Heart left ventricle (tissue), 16 donors: ENCODE results near the gene SOX6. TPM values are rescaled to one million over a fixed set of nuclear protein-coding genes. Genes with fewer than 3 reads are reported as not detected.
"Not testable (repeated sequence)": the region's sequence is repeated elsewhere in the genome, so short reads cannot be mapped to it uniquely, and the experiment has no call there.

Source experiments
- ATAC-seq, 4 donors: fragments of 200-7000 bp; cut with Tn5 transposase; one replicate each; pipeline ENCODE4 v1.9.1; 2020 to 2022; ENCODE audit warnings: moderate library complexity in 4 of 4, mild to moderate bottlenecking in 3 of 4, moderate number of reproducible peaks in 1 of 4
- DNase-seq, 5 donors: peaks; one replicate each; pipeline ENCODE4 v3.0.0-alpha.2; 2020
- H3K27ac ChIP-seq, 12 donors: fragments of 200-600 bp; sonication (generic) in 4 of 12; one replicate each; pipeline versions ENCODE4 v1.5.0 to v1.8.0; 2016 to 2022; ENCODE audit warnings: mild to moderate bottlenecking in 2 of 12
- H3K27me3 ChIP-seq, 9 donors: fragments of 200-600 bp; sonication (generic) in 2 of 9; one replicate each; pipeline versions ENCODE4 v1.5.1 to v1.8.0; 2016 to 2022; ENCODE audit warnings: mild to moderate bottlenecking in 3 of 9
- H3K36me3 ChIP-seq, 9 donors: fragments of 200-600 bp; sonication (generic) in 2 of 9; one replicate each; pipeline versions ENCODE4 v1.5.0 to v1.8.0; 2018 to 2022; ENCODE audit warnings: mild to moderate bottlenecking in 2 of 9
- H3K4me1 ChIP-seq, 12 donors: fragments of 200-600 bp; sonication (generic) in 4 of 12; one replicate each; pipeline versions ENCODE4 v1.5.0 to v1.8.0; 2016 to 2022; ENCODE audit warnings: mild to moderate bottlenecking in 3 of 12
- H3K4me3 ChIP-seq, 12 donors: fragments of 200-600 bp; sonication (generic) in 4 of 12; one replicate each; pipeline versions ENCODE4 v1.5.0 to v1.8.0; 2017 to 2022; ENCODE audit warnings: mild to moderate bottlenecking in 9 of 12, moderate library complexity in 4 of 12
- H3K9me3 ChIP-seq, 12 donors: fragments of 200-600 bp; sonication (generic) in 4 of 12; one replicate each; pipeline versions ENCODE4 v1.5.0 to v1.8.0; 2016 to 2022; ENCODE audit warnings: mild to moderate bottlenecking in 1 of 12
- CTCF ChIP-seq, 12 donors: fragments of 200-600 bp; sonication (generic) in 4 of 12; IDR thresholded peaks; one replicate each; pipeline versions ENCODE4 v1.5.0 to v1.8.0; 2018 to 2022; ENCODE audit warnings: antibody characterized with exemption in 12 of 12, mild to moderate bottlenecking in 5 of 12
- POLR2A ChIP-seq, 2 donors: fragments of 450-650 bp; IDR thresholded peaks; one replicate each; pipeline ENCODE4 v1.6.1; 2017; ENCODE audit warnings: antibody characterized with exemption in 2 of 2, mild to moderate bottlenecking in 2 of 2, moderate library complexity in 2 of 2
- WGBS, 4 donors: extraction: QIAGEN DNeasy Blood & Tissue Kit in 2 of 4; methylation state at CpG; one replicate each; pipeline versions ENCODE4 v1.1.5 to v1.1.7; 2013 to 2018; 5-methylcytosine and 5-hydroxymethylcytosine counted together
- intact Hi-C, 10 donors: fragments of 100-400 bp; cut with DNase I; formaldehyde crosslinking; loops; one replicate each; pipeline versions ENCODE4 v1.11.1 to v1.14.2; 2022
- polyA plus RNA-seq, 2 donors: library from polyadenylated mRNA; stranded (reverse); fragments of 200-250 nt; gene quantifications; one replicate each; pipeline ENCODE4 v1.2.3, GENCODE V29; 2013
- total RNA-seq, 9 donors: library from RNA; depleted of rRNA in 2 of 9; stranded (reverse); fragments of >200 nt in 2 of 9; fragmentation: NEBNext Ultra II Directional in 3 of 9; extraction: Animal tissue kit (Norgen Biotek cat#: 25700) in 3 of 9; gene quantifications; one replicate each; pipeline versions ENCODE4 v1.1.0 to v1.2.4, GENCODE V29; 2016 to 2023
- donor health status: ischemic (EF 13 %, LVEDD 7.1; RV severe dilation, severe dysfunction).
- donor health status: healthy with polysubstance abuse.
- donor health status: DM: no; HTN: yes; CAD: no.
- donor health status: DM: no; HTN: no; CAD: no.
- donor health status: ischemic (EF 25% LVEDD 6.9; RV normal size, moderate dysfunction).
- donor health status: ischemic (EF 25% LVEDD 5.7; RV mildly dilated, moderate dysfunction).
- donor health status: healthy.
- donor health status: DM: yes; HTN: yes; CAD: no.
- donor health status: ischemic (EF 35%, LVEDD 5.7; RV mildly dilated, moderate dysfunction).
- donor health status: nonischemic (EF 11% LVEDD 7.7; RV severe dilation, severe dysfunction).
- donor health status: DM: yes; HTN: yes; CAD: no.
- donor health status: PGD.
- donor health status: ischemic (EF 29% LVEDD 5.4; RV normal size, mild dysfunction).
- donor health status: nonischemic (EF 23%, LVEDD 6.1; RV moderate dilation, normal function).

SOX6 gene
- total and polyA plus RNA-seq, 11 donors: 1.5 to 39.6 (median 15.6) TPM

- no peak overlapping the region for H3K27ac ChIP-seq
- TF ChIP-seq CTCF (IDR thresholded peaks at IDR 0.05) (no peak), POLR2A (IDR thresholded peaks at IDR 0.05) (no peak)
- H3K4me1 ChIP-seq: peaks cover 0 to 28% (median 3%) of the 10 kb centered on the region in 12 donors
- DNase-seq: no peak
- no peaks in the 10 kb centered on the region for H3K36me3 ChIP-seq
- H3K4me3 ChIP-seq: no peak overlapping the region
- no peaks in the 10 kb centered on the region for H3K27me3 ChIP-seq
- no peaks in the 10 kb centered on the region for H3K9me3 ChIP-seq
- ATAC-seq: no peak
- intact Hi-C loops: no loop called here
These were observed 37.0 kb upstream of the SOX6 start for GRCh38 chr11:16393340-16393739.

GRCh38 chr11:16392616-16393015 lies 36.3 kb upstream of the SOX6 start:
- ATAC-seq (no peak), DNase-seq (no peak)
- Histone ChIP-seq H3K4me3 (no peak overlapping the region), H3K27ac (no peak overlapping the region), H3K27me3 (no peaks in the 10 kb centered on the region), H3K36me3 (no peaks in the 10 kb centered on the region), H3K4me1 (peaks cover 0 to 24% (median 3%) of the 10 kb centered on the region in 12 donors), H3K9me3 (no peaks in the 10 kb centered on the region)
- intact Hi-C loops: no loop called here
- TF ChIP-seq POLR2A (IDR thresholded peaks at IDR 0.05) (no peak), CTCF (IDR thresholded peaks at IDR 0.05) (no peak)

DNA sequence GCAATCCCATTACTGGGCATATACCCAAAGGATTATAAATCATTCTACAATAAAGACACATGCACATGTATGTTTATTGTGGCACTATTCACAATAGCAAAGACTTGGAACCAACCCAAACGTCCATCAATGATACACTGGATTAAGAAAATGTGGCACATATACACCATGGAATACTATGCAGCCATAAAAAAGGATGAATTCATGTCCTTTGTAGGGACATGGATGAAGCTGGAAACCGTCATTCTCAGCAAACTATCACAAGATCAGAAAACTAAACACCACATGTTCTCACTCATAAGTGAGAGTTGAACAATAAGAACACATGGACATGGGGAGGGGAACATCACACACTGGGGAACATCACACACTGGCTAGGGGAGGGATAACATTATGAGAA lies 34.5 kb upstream of the SOX6 start:
- H3K36me3 ChIP-seq, H3K27ac ChIP-seq, H3K4me3 ChIP-seq, H3K9me3 ChIP-seq, H3K27me3 ChIP-seq, DNase-seq, ATAC-seq, intact Hi-C loops: not testable (repeated sequence)
- 72 to 82% (median 81%) methylated on average over 2 of the region's 2 CpGs for WGBS, 4 donors
- H3K4me1 ChIP-seq: peaks cover 0 to 24% (median 3%) of the 10 kb centered on the region in 12 donors

DNA sequence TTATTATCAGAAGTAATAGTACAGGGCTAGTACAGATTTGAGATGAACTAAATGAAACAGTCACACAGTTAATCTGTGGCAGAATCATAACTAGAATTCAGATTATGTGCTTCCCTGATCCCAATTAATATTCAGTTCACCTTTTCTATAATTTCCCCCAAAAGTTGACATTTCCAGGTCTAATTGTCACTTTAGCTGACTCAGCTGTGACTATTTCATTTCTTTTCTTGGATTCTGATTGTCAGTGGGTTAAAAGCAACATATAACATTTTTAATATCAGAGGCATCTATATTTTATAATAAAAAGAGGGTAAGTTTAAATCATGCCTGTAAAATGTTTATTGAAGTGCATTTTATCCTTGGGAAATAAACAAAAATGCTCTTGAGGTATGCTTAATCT lies 28.8 kb upstream of the SOX6 start:
- intact Hi-C loops: no loop called here
- Histone ChIP-seq H3K36me3 (no peaks in the 10 kb centered on the region), H3K4me1 (peaks cover 0 to 3% (median 0%) of the 10 kb centered on the region in 12 donors), H3K9me3 (no peaks in the 10 kb centered on the region), H3K27ac (no peak overlapping the region), H3K4me3 (no peak overlapping the region), H3K27me3 (no peaks in the 10 kb centered on the region)
- ATAC-seq: no peak
- TF ChIP-seq POLR2A (IDR thresholded peaks at IDR 0.05) (no peak), CTCF (IDR thresholded peaks at IDR 0.05) (no peak)
- no peak for DNase-seq

GRCh38 chr11:16382638-16383380 lies 26.5 kb upstream of the SOX6 start:
- no peak for ATAC-seq
- WGBS, 4 donors: 92 to 96% (median 94%) methylated on average over 2 of the region's 2 CpGs

More at GRCh38 chr11:16382638-16383380, 26.5 kb upstream of the SOX6 start:
- Histone ChIP-seq H3K4me3 (no peak overlapping the region), H3K27me3 (no peaks in the 10 kb centered on the region), H3K36me3 (no peaks in the 10 kb centered on the region), H3K4me1 (peaks cover 0 to 3% (median 0%) of the 10 kb centered on the region in 12 donors), H3K27ac (no peak overlapping the region), H3K9me3 (no peaks in the 10 kb centered on the region)
- intact Hi-C loops: no loop called here
- no peak for DNase-seq
- TF ChIP-seq CTCF (IDR thresholded peaks at IDR 0.05) (no peak), POLR2A (IDR thresholded peaks at IDR 0.05) (no peak)
